GM19240 (cell line): ENCODE results near the gene PHETA2.
"Not testable (repeated sequence)": the region's sequence is repeated elsewhere in the genome, so short reads cannot be mapped to it uniquely, and the experiment has no call there.

ENCODE experiments used
- DNase-seq: peaks from one replicate; pipeline ENCODE4 v3.0.0; 2011; ENCODE audit warnings: low spot score; ENCODE audit not compliant: insufficient read length

The PHETA2 gene

GRCh38 chr22:42104332-42104860, 30.3 kb downstream of the PHETA2 start:
- DNase-seq: not testable (repeated sequence)

GRCh38 chr22:42108848-42109247, 34.8 kb downstream of the PHETA2 start:
- DNase-seq: no peak

GRCh38 chr22:42111798-42112197, 37.8 kb downstream of the PHETA2 start:
- no peak for DNase-seq

GRCh38 chr22:42112793-42113192, 38.7 kb downstream of the PHETA2 start:
- DNase-seq: not testable (repeated sequence)

- DNase-seq: no peak
These were observed 40.7 kb downstream of the PHETA2 start for GRCh38 chr22:42114721-42115120.

GRCh38 chr22:42115420-42115830, 41.4 kb downstream of the PHETA2 start:
- DNase-seq: not testable (repeated sequence)

- no peak for DNase-seq
These were observed 42.9 kb downstream of the PHETA2 start for GRCh38 chr22:42116848-42117424.

- DNase-seq: not testable (repeated sequence)
These were observed 46.4 kb downstream of the PHETA2 start for GRCh38 chr22:42120231-42121021.

- DNase-seq: not testable (repeated sequence)
These were observed 49.5 kb downstream of the PHETA2 start for GRCh38 chr22:42123529-42123928.

GRCh38 chr22:42127606-42128005, 53.6 kb downstream of the PHETA2 start:
- no peak for DNase-seq

- not testable (repeated sequence) for DNase-seq
These were observed 54.0 kb downstream of the PHETA2 start for GRCh38 chr22:42128007-42128406.
